ENCODE measurements around the gene KCNQ5. TPM values are rescaled to one million over a fixed set of nuclear protein-coding genes. Genes with fewer than 3 reads are reported as not detected.

Gene KCNQ5
- total and polyA plus RNA-seq, 12 donors = 0.10 to 3.6 (median 0.52) TPM

- no peak overlapping the region for H3K4me3 ChIP-seq
- no peaks in the 10 kb centered on the region for H3K9me3 ChIP-seq (replicated peaks in 1 of 3)
- H3K36me3 ChIP-seq (replicated peaks in 1 of 2) = no peaks in the 10 kb centered on the region
- no peak for TF ChIP-seq CTCF (IDR thresholded peaks at IDR 0.05)
- TF ChIP-seq POLR2A (IDR thresholded peaks at IDR 0.05) = no peak
- no peak overlapping the region for H3K27ac ChIP-seq
- no peaks in the 10 kb centered on the region for H3K4me1 ChIP-seq (replicated peaks in 1 of 2)
- intact Hi-C loops (cut with DNase I) = no loop called here
- no peak for DNase-seq
- no peaks in the 10 kb centered on the region for H3K27me3 ChIP-seq
Observed at GRCh38 chr6:73027691-73028090, 405.8 kb downstream of the KCNQ5 start.

- Histone ChIP-seq H3K4me1 (replicated peaks in 1 of 2) (no peaks in the 10 kb centered on the region), H3K36me3 (replicated peaks in 1 of 2) (no peaks in the 10 kb centered on the region), H3K9me3 (replicated peaks in 1 of 3) (no peaks in the 10 kb centered on the region), H3K27ac (no peak overlapping the region), H3K4me3 (no peak overlapping the region), H3K27me3 (no peaks in the 10 kb centered on the region)
- DNase-seq = no peak
- 25 to 27% (median 25%) methylated on average over 8 of the region's 8 CpGs for WGBS, 4 donors
- intact Hi-C loops (cut with DNase I) = no loop called here
- TF ChIP-seq CTCF (IDR thresholded peaks at IDR 0.05) (no peak), POLR2A (IDR thresholded peaks at IDR 0.05) (no peak)
Observed at GRCh38 chr6:73028124-73028766, 406.4 kb downstream of the KCNQ5 start.

DNA sequence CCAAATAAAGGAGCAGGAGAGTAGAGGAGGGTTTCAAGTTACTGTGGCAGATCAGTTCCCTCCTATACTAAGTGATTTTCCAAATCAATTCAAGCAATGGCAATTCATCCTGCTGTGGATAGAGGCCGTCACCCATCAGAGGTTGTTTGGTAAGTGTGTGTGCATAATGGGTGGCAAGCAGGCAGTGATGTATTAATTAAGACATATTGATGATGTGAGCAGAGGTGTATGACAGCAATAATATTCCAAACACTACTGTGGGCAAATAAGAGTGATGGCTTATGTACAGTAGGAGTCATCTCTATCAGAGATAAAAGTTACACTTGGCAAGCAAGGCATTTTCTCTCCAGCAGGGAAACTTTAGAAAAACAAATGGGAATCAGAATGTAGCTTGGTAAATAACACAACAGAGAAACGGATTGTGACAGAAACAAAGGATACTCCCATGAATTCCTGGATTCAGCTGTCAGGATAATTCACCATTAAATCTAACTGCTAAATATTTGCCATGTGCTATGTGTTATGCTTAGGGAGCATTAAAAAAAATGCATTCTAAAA lies 407.1 kb downstream of the KCNQ5 start:
- Histone ChIP-seq H3K27me3 (no peaks in the 10 kb centered on the region), H3K4me3 (no peak overlapping the region), H3K9me3 (replicated peaks in 1 of 3) (no peaks in the 10 kb centered on the region), H3K36me3 (replicated peaks in 1 of 2) (no peaks in the 10 kb centered on the region), H3K27ac (no peak overlapping the region), H3K4me1 (replicated peaks in 1 of 2) (no peaks in the 10 kb centered on the region)
- 55 to 63% (median 58%) methylated on average over 2 of the region's 2 CpGs for WGBS, 4 donors
- DNase-seq = no peak
- no peak for TF ChIP-seq CTCF (IDR thresholded peaks at IDR 0.05)
- TF ChIP-seq POLR2A (IDR thresholded peaks at IDR 0.05) = no peak
- intact Hi-C loops (cut with DNase I) = no loop called here

- no peak overlapping the region for H3K27ac ChIP-seq
- H3K4me3 ChIP-seq = no peak overlapping the region
- H3K27me3 ChIP-seq = no peaks in the 10 kb centered on the region
- TF ChIP-seq CTCF (IDR thresholded peaks at IDR 0.05) (no peak), POLR2A (IDR thresholded peaks at IDR 0.05) (no peak)
- no peaks in the 10 kb centered on the region for H3K4me1 ChIP-seq (replicated peaks in 1 of 2)
- no peaks in the 10 kb centered on the region for H3K9me3 ChIP-seq (replicated peaks in 1 of 3)
- no peak for DNase-seq
- no peaks in the 10 kb centered on the region for H3K36me3 ChIP-seq (replicated peaks in 1 of 2)
- intact Hi-C loops (cut with DNase I) = no loop called here
Observed at GRCh38 chr6:73030257-73030656, 408.4 kb downstream of the KCNQ5 start.
